ENCODE results near the gene BBOX1. TPM values are rescaled to one million over a fixed set of nuclear protein-coding genes. Genes with fewer than 3 reads are reported as not detected.

Gene BBOX1
- total RNA-seq, 1 experiment from 2014 or later, result not detected

GRCh38 chr11:27161071-27161470, 120.5 kb downstream of the BBOX1 start:
- Histone ChIP-seq H3K4me1 (replicated peaks; ENCODE audit: insufficient read depth) (no peaks in the 10 kb centered on the region), H3K79me2 (ENCODE audit: low read depth) (no peaks in the 10 kb centered on the region), H3K4me3 (no peak overlapping the region), H3K9me2 (ENCODE audit: insufficient read depth) (no peaks in the 10 kb centered on the region), H3K27ac (no peak overlapping the region), H3K9me3 (ENCODE audit: insufficient read depth, low read depth) (no peaks in the 10 kb centered on the region), H2AFZ (no peak overlapping the region), H3K27me3 (ENCODE audit: insufficient read depth, low read depth) (no peaks in the 10 kb centered on the region), H3F3A (ENCODE audit: insufficient read depth, low read depth) (no peaks in the 10 kb centered on the region), H3K36me3 (ENCODE audit: low read depth) (no peaks in the 10 kb centered on the region), H4K20me1 (ENCODE audit: insufficient read depth) (no peaks in the 10 kb centered on the region), H3K4me2 (no peak overlapping the region)
- DNase-seq, result no peak
- TF ChIP-seq EZH2 (IDR thresholded peaks at IDR 0.05; ENCODE audit: low read depth) (no peak), CTCF (conservative IDR thresholded peaks at IDR 0.05) (no peak)
- CTCF ChIA-PET, result no interaction called here
- POLR2A ChIA-PET (ENCODE audit: unreplicated experiment), result no interaction called here
- intact Hi-C loops (cut with micrococcal nuclease; ENCODE audit: unreplicated experiment), result no loop called here
- no TSS peak for BruUV-seq (replicated peaks)

- BruUV-seq (replicated peaks), result no TSS peak
- Histone ChIP-seq H3K9me3 (ENCODE audit: insufficient read depth, low read depth) (no peaks in the 10 kb centered on the region), H3K9me2 (ENCODE audit: insufficient read depth) (no peaks in the 10 kb centered on the region), H3K4me1 (replicated peaks; ENCODE audit: insufficient read depth) (no peaks in the 10 kb centered on the region), H3K27me3 (ENCODE audit: insufficient read depth, low read depth) (no peaks in the 10 kb centered on the region), H3K27ac (no peak overlapping the region), H3F3A (ENCODE audit: insufficient read depth, low read depth) (no peaks in the 10 kb centered on the region), H3K4me3 (no peak overlapping the region), H2AFZ (no peak overlapping the region), H3K36me3 (ENCODE audit: low read depth) (no peaks in the 10 kb centered on the region), H3K79me2 (ENCODE audit: low read depth) (no peaks in the 10 kb centered on the region), H4K20me1 (ENCODE audit: insufficient read depth) (no peaks in the 10 kb centered on the region), H3K4me2 (no peak overlapping the region)
- TF ChIP-seq CTCF (conservative IDR thresholded peaks at IDR 0.05) (no peak), EZH2 (IDR thresholded peaks at IDR 0.05; ENCODE audit: low read depth) (no peak)
- no peak for DNase-seq
- ChIA-PET POLR2A (ENCODE audit: unreplicated experiment) (interaction anchor here (0.6 kb wide), 1 partner anchor 153 kb away, joined by 3 read pairs; no protein-coding TSS in a partner anchor), CTCF (no interaction called here)
- intact Hi-C loops (cut with micrococcal nuclease; ENCODE audit: unreplicated experiment), result no loop called here
Measured at GRCh38 chr11:27162237-27162636, 121.6 kb downstream of the BBOX1 start.

DNA sequence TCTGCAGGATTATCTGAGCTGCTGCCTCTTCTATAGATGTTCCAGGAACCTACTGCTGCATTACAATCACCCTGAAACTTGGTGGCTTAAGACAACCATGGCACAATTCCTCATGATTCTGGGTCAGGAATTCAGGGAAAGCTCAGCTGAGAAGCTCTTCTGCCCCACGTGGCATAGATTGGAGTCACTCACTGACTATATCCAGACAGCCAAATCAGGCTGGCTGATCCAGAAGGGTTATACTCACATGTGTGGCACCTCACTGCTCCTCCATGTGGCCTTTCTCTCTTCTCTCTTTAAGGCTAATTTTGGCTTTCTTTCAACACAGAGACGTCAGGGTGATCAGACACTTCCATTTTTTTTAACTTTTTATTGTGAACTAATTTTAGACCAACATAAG, 125.5 kb downstream of the BBOX1 start:
- Histone ChIP-seq H3K9me2 (ENCODE audit: insufficient read depth) (no peaks in the 10 kb centered on the region), H4K20me1 (ENCODE audit: insufficient read depth) (no peaks in the 10 kb centered on the region), H3K79me2 (ENCODE audit: low read depth) (no peaks in the 10 kb centered on the region), H2AFZ (no peak overlapping the region), H3K27ac (no peak overlapping the region), H3F3A (ENCODE audit: insufficient read depth, low read depth) (no peaks in the 10 kb centered on the region), H3K4me3 (no peak overlapping the region), H3K36me3 (ENCODE audit: low read depth) (no peaks in the 10 kb centered on the region), H3K27me3 (ENCODE audit: insufficient read depth, low read depth) (no peaks in the 10 kb centered on the region), H3K4me1 (replicated peaks; ENCODE audit: insufficient read depth) (no peaks in the 10 kb centered on the region), H3K4me2 (no peak overlapping the region), H3K9me3 (ENCODE audit: insufficient read depth, low read depth) (no peaks in the 10 kb centered on the region)
- intact Hi-C loops (cut with micrococcal nuclease; ENCODE audit: unreplicated experiment), result no loop called here
- POLR2A ChIA-PET (ENCODE audit: unreplicated experiment), result no interaction called here
- DNase-seq, result no peak
- no TSS peak for BruUV-seq (replicated peaks)
- no peak for TF ChIP-seq CTCF (conservative IDR thresholded peaks at IDR 0.05)
- no peak for TF ChIP-seq EZH2 (IDR thresholded peaks at IDR 0.05; ENCODE audit: low read depth)
- CTCF ChIA-PET, result no interaction called here
